NT2/D1 (cell line): ENCODE results near the gene GFOD1.

ENCODE experiments used
- SUZ12 ChIP-seq: IDR thresholded peaks from 2 replicates; pipeline ENCODE4 v1.6.1; 2011; ENCODE audit not compliant: insufficient read length, insufficient read depth; ENCODE audit errors: extremely low read depth
- YY1 ChIP-seq: IDR thresholded peaks from 2 replicates; pipeline ENCODE4 v1.6.1; 2011; ENCODE audit not compliant: insufficient read length, insufficient read depth
- ZNF274 ChIP-seq: IDR thresholded peaks from 2 replicates; pipeline ENCODE4 v1.6.1; 2011; ENCODE audit warnings: mild to moderate bottlenecking, low read depth, low read length

DNA sequence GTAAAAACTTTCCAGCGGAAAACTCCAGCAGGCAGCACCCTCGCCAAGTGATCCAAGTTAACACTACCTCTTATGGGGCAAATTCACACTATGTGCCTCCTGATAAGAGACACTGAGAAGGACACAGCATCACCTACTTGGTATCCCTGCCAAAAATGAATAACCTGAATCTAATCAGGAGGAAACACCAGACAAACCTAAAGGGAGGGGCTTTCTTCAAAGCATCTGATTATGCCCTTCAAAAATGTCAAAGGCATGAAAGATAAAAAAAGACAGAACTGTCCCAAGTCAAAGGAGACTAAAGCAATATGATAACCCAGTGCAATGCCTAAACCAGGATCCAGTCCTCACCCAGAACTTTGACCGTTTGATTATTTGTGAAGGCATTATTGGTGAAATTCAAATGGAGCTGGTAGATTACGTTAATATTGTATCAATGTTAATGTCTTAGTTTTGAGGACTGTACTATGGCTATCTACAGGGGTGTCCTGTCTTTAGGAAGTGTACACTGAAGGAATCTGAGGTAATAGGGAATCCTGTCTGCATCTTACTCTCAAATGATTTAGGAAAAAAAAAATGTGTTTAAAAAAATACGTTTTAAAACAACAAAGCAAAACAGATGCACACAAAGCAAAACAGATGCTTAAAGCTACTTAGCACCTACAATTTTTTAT is 167.4 kb downstream of the GFOD1 start:
- no peak for TF ChIP-seq ZNF274
- no peak for TF ChIP-seq SUZ12
- TF ChIP-seq YY1, result no peak
